Kidney (tissue), 14 donors: Measurements from ENCODE around the gene ZNF710. TPM values are rescaled to one million over a fixed set of nuclear protein-coding genes. Genes with fewer than 3 reads are reported as not detected.
A peak's percentile ranks its signal among the peaks of the same experiment; 100 is the strongest.

Experiments used
- DNase-seq, 5 donors: peaks; one replicate each; pipeline ENCODE4 v3.0.0-alpha.2; 2013 to 2020
- FAIRE-seq: peaks from 2 replicates; lab custom pipeline; 2012; peaks lifted over from hg19 to GRCh38; lab: Jason Lieb, UNC
- H3K27ac ChIP-seq, 2 donors: one replicate each; pipeline ENCODE4 v1.7.0; 2013; ENCODE audit warnings: low read depth in 2 of 2, low read length in 2 of 2, inconsistent platforms in 1 of 2
- H3K27me3 ChIP-seq: one replicate; pipeline ENCODE4 v1.7.1; 2013; ENCODE audit warnings: low read length, inconsistent platforms; ENCODE audit not compliant: control insufficient read depth, insufficient read depth
- H3K36me3 ChIP-seq, 3 donors: one replicate each; pipeline versions ENCODE4 v1.7.0 to v1.7.1; 2013; ENCODE audit warnings: low read length in 3 of 3, control low read depth in 1 of 3, inconsistent platforms in 1 of 3; ENCODE audit not compliant: insufficient read depth in 3 of 3, control insufficient read depth in 2 of 3
- H3K4me1 ChIP-seq, 3 donors: one replicate each; pipeline versions ENCODE4 v1.7.0 to v1.7.1; 2013; ENCODE audit warnings: low read length in 3 of 3, inconsistent platforms in 1 of 3, low read depth in 1 of 3; ENCODE audit not compliant: control insufficient read depth in 2 of 3, insufficient read depth in 2 of 3
- H3K4me3 ChIP-seq, 3 donors: one replicate each; pipeline versions ENCODE4 v1.7.0 to v1.8.1; 2013; ENCODE audit warnings: low read length in 3 of 3, control low read depth in 1 of 3, inconsistent platforms in 1 of 3
- H3K9ac ChIP-seq, 3 donors: one replicate each; pipeline versions ENCODE4 v1.7.0 to v1.7.1; 2013; ENCODE audit warnings: low read length in 3 of 3, control low read depth in 1 of 3, inconsistent platforms in 1 of 3
- H3K9me3 ChIP-seq, 3 donors: one replicate each; pipeline versions ENCODE4 v1.7.0 to v1.7.1; 2013; ENCODE audit warnings: low read length in 3 of 3, control low read depth in 1 of 3, inconsistent platforms in 1 of 3; ENCODE audit not compliant: control insufficient read depth in 2 of 3, insufficient read depth in 1 of 3
- intact Hi-C: fragments of 100-400 bp; cut with DNase I; formaldehyde crosslinking; loops from one replicate; pipeline ENCODE4 v1.11.1; 2022
- polyA plus RNA-seq: library from polyadenylated mRNA; stranded (reverse); fragments of 350-450 nt; fragmentation: Illumina TruSeq; extraction: RNeasy Lipid Tissue Mini Kit (QIAGEN cat#74804); gene quantifications from one replicate; pipeline ENCODE4 v1.2.3, GENCODE V29; 2014; ENCODE audit warnings: low read depth, low replicate concordance; ENCODE audit not compliant: insufficient read depth
- total RNA-seq: library from RNA; stranded (reverse); fragmentation: NEBNext Ultra II Directional; extraction: Animal tissue kit (Norgen Biotek cat#: 25700); gene quantifications from one replicate; pipeline ENCODE4 v1.2.1, GENCODE V29; 2021
- TF ChIP-seq, protein P1 (sequence below): IDR thresholded peaks from 3 replicates; pipeline ENCODE4 v1.5.1; 2012; ENCODE audit warnings: mild to moderate bottlenecking, moderate library complexity, borderline replicate concordance; ENCODE audit not compliant: insufficient read depth; ENCODE audit errors: extremely low read depth
- donor health status: control.
- donor health status: control.
- donor health status: control.
- donor health status: control.
- donor health status: control.
- donor health status: DM: yes; HTN: yes; CAD: no.
- donor health status: Normal renal cell carcinoma (clear cell type).

The ZNF710 gene
- total and polyA plus RNA-seq, 2 donors from 2014 or later: 11.0 to 17.0 TPM

DNA sequence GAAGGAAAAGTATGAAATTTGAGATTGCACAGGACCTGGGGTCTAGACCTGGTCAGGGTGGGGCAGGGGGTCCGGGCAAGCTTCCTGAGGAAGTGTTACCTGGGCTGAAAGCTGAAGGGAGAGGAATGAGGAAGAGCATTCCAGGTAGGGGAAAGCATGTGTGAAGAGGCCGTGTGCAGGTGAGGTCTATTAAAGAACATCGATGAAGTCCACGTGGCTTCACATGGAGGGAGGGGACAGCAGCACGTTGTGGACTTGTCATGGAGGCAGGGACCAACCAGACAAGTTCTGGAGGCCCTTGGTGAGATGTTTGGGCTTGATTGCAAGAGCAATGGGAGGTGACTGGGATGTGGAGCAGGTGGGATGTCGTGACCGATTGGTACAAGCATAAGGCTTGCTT lies 54.1 kb downstream of the ZNF710 start:
- TF ChIP-seq, protein P1, sequence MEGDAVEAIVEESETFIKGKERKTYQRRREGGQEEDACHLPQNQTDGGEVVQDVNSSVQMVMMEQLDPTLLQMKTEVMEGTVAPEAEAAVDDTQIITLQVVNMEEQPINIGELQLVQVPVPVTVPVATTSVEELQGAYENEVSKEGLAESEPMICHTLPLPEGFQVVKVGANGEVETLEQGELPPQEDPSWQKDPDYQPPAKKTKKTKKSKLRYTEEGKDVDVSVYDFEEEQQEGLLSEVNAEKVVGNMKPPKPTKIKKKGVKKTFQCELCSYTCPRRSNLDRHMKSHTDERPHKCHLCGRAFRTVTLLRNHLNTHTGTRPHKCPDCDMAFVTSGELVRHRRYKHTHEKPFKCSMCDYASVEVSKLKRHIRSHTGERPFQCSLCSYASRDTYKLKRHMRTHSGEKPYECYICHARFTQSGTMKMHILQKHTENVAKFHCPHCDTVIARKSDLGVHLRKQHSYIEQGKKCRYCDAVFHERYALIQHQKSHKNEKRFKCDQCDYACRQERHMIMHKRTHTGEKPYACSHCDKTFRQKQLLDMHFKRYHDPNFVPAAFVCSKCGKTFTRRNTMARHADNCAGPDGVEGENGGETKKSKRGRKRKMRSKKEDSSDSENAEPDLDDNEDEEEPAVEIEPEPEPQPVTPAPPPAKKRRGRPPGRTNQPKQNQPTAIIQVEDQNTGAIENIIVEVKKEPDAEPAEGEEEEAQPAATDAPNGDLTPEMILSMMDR: no peak
- FAIRE-seq: no peak

DNA sequence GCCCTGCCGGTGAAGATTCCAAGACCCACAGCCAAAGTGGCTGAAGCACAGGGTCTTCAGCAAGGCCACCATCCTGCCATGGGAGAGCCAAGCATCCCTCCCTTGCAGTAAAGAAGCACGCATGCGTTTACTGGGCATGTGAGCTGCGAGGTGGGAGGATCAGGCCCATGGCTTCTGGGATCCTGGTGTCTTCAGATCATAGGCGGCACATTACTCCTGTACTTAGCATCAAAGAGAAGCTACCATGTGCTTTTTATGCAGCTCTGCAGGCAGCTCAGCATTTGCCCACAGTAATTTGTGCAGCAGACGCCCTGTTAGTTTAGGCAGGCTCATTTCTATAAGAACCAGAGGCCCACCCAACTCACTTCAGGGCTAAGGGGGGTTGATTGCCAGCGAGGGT lies 55.4 kb downstream of the ZNF710 start:
- no peaks in the 10 kb centered on the region for H3K36me3 ChIP-seq
- no peak overlapping the region for H3K27ac ChIP-seq
- TF ChIP-seq, protein P1: no peak
- no peaks in the 10 kb centered on the region for H3K9me3 ChIP-seq
- no peak overlapping the region for H3K9ac ChIP-seq
- peaks cover 0 to 17% (median 2%) of the 10 kb centered on the region in 3 donors for H3K4me1 ChIP-seq
- DNase-seq: no peak
- no peaks in the 10 kb centered on the region for H3K27me3 ChIP-seq
- no peak for FAIRE-seq
- intact Hi-C loops: no loop called here
- H3K4me3 ChIP-seq: no peak overlapping the region

More for the DNA sequence above, 54.1 kb downstream of the ZNF710 start:
- no peak overlapping the region for H3K4me3 ChIP-seq
- H3K4me1 ChIP-seq: peaks cover 0 to 13% (median 2%) of the 10 kb centered on the region in 3 donors
- no peaks in the 10 kb centered on the region for H3K36me3 ChIP-seq
- no peaks in the 10 kb centered on the region for H3K27me3 ChIP-seq
- H3K9ac ChIP-seq: no peak overlapping the region
- intact Hi-C loops: no loop called here
- DNase-seq: peak in 1 of 5 donors; percentile 34
- no peaks in the 10 kb centered on the region for H3K9me3 ChIP-seq
- H3K27ac ChIP-seq: no peak overlapping the region

DNA sequence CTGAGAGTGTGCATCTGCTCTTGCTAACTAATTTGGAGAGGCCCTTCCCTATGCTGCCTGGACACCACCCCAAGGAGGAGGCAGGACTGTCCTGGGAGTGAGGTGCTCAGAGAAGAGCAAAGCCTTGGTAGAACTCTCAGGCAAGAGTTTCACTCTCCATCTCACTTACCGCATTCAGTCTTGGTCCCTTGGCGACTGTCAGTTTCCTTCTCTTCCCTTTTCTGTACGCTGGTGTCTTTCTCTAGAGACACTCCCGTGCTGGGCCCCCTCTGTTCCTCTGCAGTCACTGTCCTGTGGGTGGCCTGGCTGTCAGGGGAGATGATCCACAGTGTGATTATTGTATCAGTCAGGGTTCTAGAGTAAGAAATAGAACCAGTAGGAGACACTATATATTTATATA lies 57.2 kb downstream of the ZNF710 start:
- no peak for FAIRE-seq
- Histone ChIP-seq H3K27ac (peak overlapping the region in 1 of 2 donors; percentile 20), H3K36me3 (no peaks in the 10 kb centered on the region), H3K9ac (no peak overlapping the region), H3K4me3 (no peak overlapping the region), H3K9me3 (no peaks in the 10 kb centered on the region), H3K27me3 (no peaks in the 10 kb centered on the region), H3K4me1 (peaks cover 2 to 32% (median 8%) of the 10 kb centered on the region in 3 donors)
- DNase-seq: no peak
- intact Hi-C loops: no loop called here
- TF ChIP-seq, protein P1: no peak

DNA sequence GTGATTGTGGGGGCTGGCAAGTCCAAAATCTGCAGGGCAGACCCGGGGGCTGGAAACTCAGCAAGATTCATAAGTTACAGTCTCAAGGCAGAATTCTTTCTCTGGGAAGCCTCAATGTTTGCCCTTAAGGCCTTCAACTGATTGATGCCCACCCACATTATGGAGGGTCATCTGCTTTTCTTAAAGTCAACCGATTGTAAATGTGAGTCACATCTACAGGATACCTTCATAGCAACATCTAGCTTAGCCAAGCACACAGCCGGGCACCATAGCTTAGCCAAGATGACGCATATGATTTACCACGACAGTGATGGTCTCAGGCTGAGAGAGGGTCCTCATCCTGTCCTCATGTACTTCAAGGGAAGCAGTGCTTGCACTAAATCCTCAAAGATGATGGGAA lies 57.7 kb downstream of the ZNF710 start:
- intact Hi-C loops: no loop called here
- Histone ChIP-seq H3K9ac (no peak overlapping the region), H3K36me3 (no peaks in the 10 kb centered on the region), H3K4me3 (no peak overlapping the region), H3K4me1 (peaks cover 2 to 36% (median 8%) of the 10 kb centered on the region in 3 donors), H3K27ac (peak overlapping the region in 1 of 2 donors; percentile 67), H3K9me3 (no peaks in the 10 kb centered on the region), H3K27me3 (no peaks in the 10 kb centered on the region)
- TF ChIP-seq, protein P1: no peak
- FAIRE-seq (no peak), DNase-seq (no peak)
